Astrocyte (in vitro differentiated cells and primary cell): ENCODE data around the gene CCDC157. TPM values are rescaled to one million over a fixed set of nuclear protein-coding genes. Genes with fewer than 3 reads are reported as not detected.

Experiments
- DNase-seq: peaks from one replicate; pipeline ENCODE4 v3.0.0-alpha.2; 2010; ENCODE audit warnings: low read depth
- FAIRE-seq: peaks from 2 replicates; lab custom pipeline; 2011; peaks lifted over from hg19 to GRCh38; lab: Jason Lieb, UNC
- H2AFZ ChIP-seq: 2 replicates; pipeline ENCODE4 v1.6.0; 2012; ENCODE audit warnings: low read depth, low read length, inconsistent platforms
- H3K27ac ChIP-seq: 2 replicates; pipeline ENCODE4 v1.5.1; 2011; ENCODE audit warnings: low read depth, low read length, inconsistent platforms
- H3K27me3 ChIP-seq: 2 replicates; pipeline ENCODE4 v1.6.0; 2011; ENCODE audit warnings: low read length, inconsistent platforms; ENCODE audit not compliant: insufficient read depth
- H3K36me3 ChIP-seq: 2 replicates; pipeline ENCODE4 v1.5.1; 2011; ENCODE audit warnings: low read length, inconsistent platforms; ENCODE audit not compliant: insufficient read depth
- H3K4me1 ChIP-seq: 2 replicates; pipeline ENCODE4 v1.5.1; 2011; ENCODE audit warnings: low read length, inconsistent platforms; ENCODE audit not compliant: insufficient read depth
- H3K4me2 ChIP-seq: 2 replicates; pipeline ENCODE4 v1.6.0; 2012; ENCODE audit warnings: low read length, inconsistent platforms
- H3K4me3 ChIP-seq: 2 replicates; pipeline ENCODE4 v1.5.1; 2011; ENCODE audit warnings: low read depth, mild to moderate bottlenecking, low read length, inconsistent platforms; ENCODE audit not compliant: insufficient read depth
- H3K79me2 ChIP-seq: 2 replicates; pipeline ENCODE4 v1.6.0; 2012; ENCODE audit warnings: mild to moderate bottlenecking, low read length, inconsistent platforms; ENCODE audit not compliant: insufficient read depth
- H3K9ac ChIP-seq: 2 replicates; pipeline ENCODE4 v1.6.0; 2012; ENCODE audit warnings: mild to moderate bottlenecking, low read length, inconsistent platforms
- H3K9me3 ChIP-seq: 2 replicates; pipeline ENCODE4 v1.5.1; 2012; ENCODE audit warnings: low read depth, mild to moderate bottlenecking, low read length, inconsistent platforms; ENCODE audit not compliant: insufficient read depth
- H4K20me1 ChIP-seq: 2 replicates; pipeline ENCODE4 v1.6.0; 2012; ENCODE audit warnings: low read length, inconsistent platforms; ENCODE audit not compliant: insufficient read depth
- H3K27ac Mint-ChIP-seq: one replicate; pipeline ENCODE4 v1.8.0; 2021; ENCODE audit warnings: mild to moderate bottlenecking, mixed read lengths; ENCODE audit not compliant: unreplicated experiment
- H3K27me3 Mint-ChIP-seq: one replicate; pipeline ENCODE4 v1.8.0; 2021; ENCODE audit warnings: low read depth, mixed read lengths; ENCODE audit not compliant: unreplicated experiment
- H3K36me3 Mint-ChIP-seq: one replicate; pipeline ENCODE4 v1.8.0; 2021; ENCODE audit warnings: low read depth, mixed read lengths; ENCODE audit not compliant: unreplicated experiment
- H3K4me1 Mint-ChIP-seq: one replicate; pipeline ENCODE4 v1.8.0; 2021; ENCODE audit warnings: low read depth, mixed read lengths; ENCODE audit not compliant: unreplicated experiment
- H3K4me3 Mint-ChIP-seq: one replicate; pipeline ENCODE4 v1.8.0; 2021; ENCODE audit warnings: mild to moderate bottlenecking, moderate library complexity, mixed read lengths; ENCODE audit not compliant: unreplicated experiment
- H3K9me3 Mint-ChIP-seq: one replicate; pipeline ENCODE4 v1.8.0; 2021; ENCODE audit warnings: mild to moderate bottlenecking, mixed read lengths; ENCODE audit not compliant: unreplicated experiment
- EZH2 ChIP-seq: IDR thresholded peaks from 2 replicates; pipeline ENCODE4 v1.6.1; 2012; ENCODE audit warnings: mild to moderate bottlenecking, low read length, inconsistent platforms; ENCODE audit not compliant: insufficient read depth
- total RNA-seq: library from RNA; stranded (reverse); gene quantifications from 2 replicates; pipeline ENCODE4 v1.2.1, GENCODE V29; 2021
- TF ChIP-seq, protein P1 (sequence below): IDR thresholded peaks from 2 replicates; pipeline ENCODE4 v1.5.1; 2011; ENCODE audit warnings: low read depth, mild to moderate bottlenecking, inconsistent platforms, low read length, moderate library complexity; ENCODE audit not compliant: insufficient read depth

CCDC157 gene
- total RNA-seq, 1 donor from 2014 or later, result 2.9 TPM

DNA sequence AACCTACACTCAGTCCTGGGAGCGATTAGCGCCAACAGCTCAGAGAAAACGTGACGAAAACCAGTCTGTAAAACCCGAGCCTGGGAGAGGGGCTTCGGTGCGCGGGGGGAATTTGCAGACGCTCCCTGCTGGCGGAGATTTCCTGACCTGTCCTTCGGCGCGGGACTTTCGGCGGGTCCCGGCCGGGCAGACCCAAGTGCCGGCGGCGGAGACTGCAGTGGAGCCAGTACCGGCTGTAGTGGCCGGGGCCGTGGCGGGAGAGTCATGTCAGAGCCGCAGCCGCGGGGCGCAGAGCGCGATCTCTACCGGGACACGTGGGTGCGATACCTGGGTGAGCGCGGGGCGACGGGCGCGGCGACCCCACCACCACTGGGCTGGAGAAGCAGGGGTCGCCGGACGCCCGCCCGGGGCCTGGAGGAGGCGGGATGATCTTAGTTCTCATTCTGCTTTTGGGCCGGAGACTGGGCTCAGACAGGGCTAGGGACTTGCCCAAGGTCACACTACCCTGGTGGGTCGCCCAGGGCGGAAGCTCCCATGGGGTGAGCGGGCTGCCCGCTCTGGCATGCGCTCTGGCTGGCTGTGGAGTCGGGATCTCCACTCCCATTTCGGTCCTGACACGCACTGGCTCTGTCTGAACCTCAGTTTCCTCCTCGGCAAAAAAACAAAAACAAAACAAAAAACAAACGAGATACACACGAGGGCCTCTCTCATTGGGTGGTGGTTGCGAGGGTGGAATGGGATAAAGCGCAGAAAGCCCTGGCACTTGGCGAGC is 69.0 kb downstream of the CCDC157 start, which contains the start of gene MTFP1:
Gene MTFP1 (plus strand): TSS at position 153 of the 772 bp plus-strand sequence. CDS start 112 bp downstream, at position 265.
- FAIRE-seq (no peak), DNase-seq (peak; percentile 54)
- H2AFZ ChIP-seq, result peak within 1 kb of the TSS; percentile 61
- peak within 1 kb of the TSS; percentile 98 for H3K27ac ChIP-seq
- peaks cover 5% of the 10 kb centered on the region for H3K36me3 Mint-ChIP-seq
- no peaks in the 10 kb centered on the region for H3K9me3 ChIP-seq
- H3K27ac Mint-ChIP-seq, result peak within 1 kb of the TSS; percentile 100
- H3K4me1 ChIP-seq, result peaks cover 54% of the 10 kb centered on the region
- peak within 1 kb of the TSS; percentile 62 for H3K4me3 ChIP-seq
- no peaks in the 10 kb centered on the region for H3K9me3 Mint-ChIP-seq
- peak within 1 kb of the TSS; percentile 87 for H3K4me3 Mint-ChIP-seq
- peaks cover 23% of the 10 kb centered on the region for H3K4me1 Mint-ChIP-seq
- H3K79me2 ChIP-seq, result no peaks in the 10 kb centered on the region
- H4K20me1 ChIP-seq, result no peaks in the 10 kb centered on the region
- peaks cover 3% of the 10 kb centered on the region for H3K36me3 ChIP-seq
- TF ChIP-seq, protein P1, sequence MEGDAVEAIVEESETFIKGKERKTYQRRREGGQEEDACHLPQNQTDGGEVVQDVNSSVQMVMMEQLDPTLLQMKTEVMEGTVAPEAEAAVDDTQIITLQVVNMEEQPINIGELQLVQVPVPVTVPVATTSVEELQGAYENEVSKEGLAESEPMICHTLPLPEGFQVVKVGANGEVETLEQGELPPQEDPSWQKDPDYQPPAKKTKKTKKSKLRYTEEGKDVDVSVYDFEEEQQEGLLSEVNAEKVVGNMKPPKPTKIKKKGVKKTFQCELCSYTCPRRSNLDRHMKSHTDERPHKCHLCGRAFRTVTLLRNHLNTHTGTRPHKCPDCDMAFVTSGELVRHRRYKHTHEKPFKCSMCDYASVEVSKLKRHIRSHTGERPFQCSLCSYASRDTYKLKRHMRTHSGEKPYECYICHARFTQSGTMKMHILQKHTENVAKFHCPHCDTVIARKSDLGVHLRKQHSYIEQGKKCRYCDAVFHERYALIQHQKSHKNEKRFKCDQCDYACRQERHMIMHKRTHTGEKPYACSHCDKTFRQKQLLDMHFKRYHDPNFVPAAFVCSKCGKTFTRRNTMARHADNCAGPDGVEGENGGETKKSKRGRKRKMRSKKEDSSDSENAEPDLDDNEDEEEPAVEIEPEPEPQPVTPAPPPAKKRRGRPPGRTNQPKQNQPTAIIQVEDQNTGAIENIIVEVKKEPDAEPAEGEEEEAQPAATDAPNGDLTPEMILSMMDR, result no peak
- TF ChIP-seq EZH2, result no peak
- no peaks in the 10 kb centered on the region for H3K27me3 Mint-ChIP-seq
- no peaks in the 10 kb centered on the region for H3K27me3 ChIP-seq
- H3K4me2 ChIP-seq, result peak within 1 kb of the TSS; percentile 90
- peak within 1 kb of the TSS; percentile 93 for H3K9ac ChIP-seq

Other genes with a start within 250 kb of the CCDC157 start
- gene LIF, start 110.2 kb upstream of the CCDC157 start, total RNA-seq, result 63.3 and 100 TPM in 2 replicates
- not detected in 2 replicates for gene OSM, start 90.2 kb upstream of the CCDC157 start, total RNA-seq
- gene CASTOR1, start 67.5 kb upstream of the CCDC157 start, total RNA-seq, result 15.2 and 16.2 TPM in 2 replicates
- 32.7 and 33.3 TPM in 2 replicates for gene TBC1D10A, start 30.1 kb upstream of the CCDC157 start, total RNA-seq
- gene SF3A1, start 113 bp upstream of the CCDC157 start, total RNA-seq, result 134 and 139 TPM in 2 replicates
- gene RNF215, start 30.4 kb downstream of the CCDC157 start, total RNA-seq, result 24.5 and 28.5 TPM in 2 replicates
- gene SEC14L2, start 40.0 kb downstream of the CCDC157 start, total RNA-seq, result 14.5 and 19.5 TPM in 2 replicates
- 10.6 and 13.0 TPM in 2 replicates for gene MTFP1, start 68.8 kb downstream of the CCDC157 start, total RNA-seq
- gene SEC14L3, start 115.0 kb downstream of the CCDC157 start, total RNA-seq, result not detected in 2 replicates
- gene SEC14L4, start 148.7 kb downstream of the CCDC157 start, total RNA-seq, result not detected in 2 replicates
- gene SEC14L6, start 189.7 kb downstream of the CCDC157 start, total RNA-seq, result 0.16 and 0.22 TPM in 2 replicates
- gene GAL3ST1, start 217.7 kb downstream of the CCDC157 start, total RNA-seq, result 3.4 and 3.8 TPM in 2 replicates
- 88.7 and 92.9 TPM in 2 replicates for gene PES1, start 234.9 kb downstream of the CCDC157 start, total RNA-seq